NCI-H345 treated with DMSO at 0.1 percent for 48 hours (cell line): Measurements from ENCODE around the gene SERPINA4.

Experiments
- DNase-seq: peaks from one replicate; lab custom pipeline; 2025; ENCODE audit not compliant: unreplicated experiment; lab: John Stamatoyannopoulos, UW

SERPINA4 gene

GRCh38 chr14:94560751-94561655, at the start of gene SERPINA4:
TSS of gene SERPINA4 (plus strand) at chr14:94561442. CDS start at chr14:94563483, 2,041 bp downstream.
- no peak for DNase-seq

GRCh38 chr14:94514351-94514750, 46.9 kb upstream of the SERPINA4 start:
- no peak for DNase-seq

GRCh38 chr14:94515426-94515825, 45.8 kb upstream of the SERPINA4 start:
- DNase-seq = no peak

- DNase-seq = no peak
Observed at GRCh38 chr14:94515856-94516255, 45.4 kb upstream of the SERPINA4 start.

- DNase-seq = no peak
Observed at GRCh38 chr14:94517248-94517640, 44.0 kb upstream of the SERPINA4 start.

- no peak for DNase-seq
Observed at GRCh38 chr14:94517641-94518257, 43.5 kb upstream of the SERPINA4 start.

- no peak for DNase-seq
Observed at GRCh38 chr14:94521375-94522114, 39.7 kb upstream of the SERPINA4 start.

GRCh38 chr14:94522115-94522724, 39.0 kb upstream of the SERPINA4 start:
- DNase-seq = no peak

GRCh38 chr14:94523265-94523664, 38.0 kb upstream of the SERPINA4 start:
- no peak for DNase-seq

GRCh38 chr14:94524093-94524492, 37.1 kb upstream of the SERPINA4 start:
- no peak for DNase-seq

- DNase-seq = no peak
Observed at GRCh38 chr14:94531187-94531586, 30.1 kb upstream of the SERPINA4 start.

- no peak for DNase-seq
Observed at GRCh38 chr14:94532447-94532846, 28.8 kb upstream of the SERPINA4 start.

- DNase-seq = no peak
Observed at GRCh38 chr14:94535506-94535905, 25.7 kb upstream of the SERPINA4 start.

- DNase-seq = no peak
Observed at GRCh38 chr14:94536836-94537235, 24.4 kb upstream of the SERPINA4 start.

- DNase-seq = no peak
Observed at GRCh38 chr14:94538070-94538740, 23.0 kb upstream of the SERPINA4 start.

- DNase-seq = no peak
Observed at GRCh38 chr14:94539181-94539580, 22.1 kb upstream of the SERPINA4 start.

- DNase-seq = no peak
Observed at GRCh38 chr14:94540031-94540794, 21.0 kb upstream of the SERPINA4 start.

- DNase-seq = no peak
Observed at GRCh38 chr14:94541234-94541975, 19.8 kb upstream of the SERPINA4 start.

GRCh38 chr14:94542111-94542810, 19.0 kb upstream of the SERPINA4 start:
- no peak for DNase-seq
